GM19397 (cell line): ENCODE results near the gene CAPN5.

Experiments used
- ATAC-seq: cut with Tn5 transposase; IDR thresholded peaks from one replicate; pipeline ENCODE4 v1.9.1; 2021; ENCODE audit warnings: mild to moderate bottlenecking, moderate library complexity; ENCODE audit not compliant: unreplicated experiment

The CAPN5 gene

GRCh38 chr11:77063861-77064260 is 2.9 kb upstream of the CAPN5 start:
- no peak for ATAC-seq

GRCh38 chr11:77064648-77065217 is 2.0 kb upstream of the CAPN5 start:
- ATAC-seq, result no peak

- ATAC-seq, result no peak
These were observed 918 bp upstream of the CAPN5 start for GRCh38 chr11:77065878-77066228.

- ATAC-seq, result no peak
These were observed 1.2 kb downstream of the CAPN5 start for GRCh38 chr11:77067861-77068443.

DNA sequence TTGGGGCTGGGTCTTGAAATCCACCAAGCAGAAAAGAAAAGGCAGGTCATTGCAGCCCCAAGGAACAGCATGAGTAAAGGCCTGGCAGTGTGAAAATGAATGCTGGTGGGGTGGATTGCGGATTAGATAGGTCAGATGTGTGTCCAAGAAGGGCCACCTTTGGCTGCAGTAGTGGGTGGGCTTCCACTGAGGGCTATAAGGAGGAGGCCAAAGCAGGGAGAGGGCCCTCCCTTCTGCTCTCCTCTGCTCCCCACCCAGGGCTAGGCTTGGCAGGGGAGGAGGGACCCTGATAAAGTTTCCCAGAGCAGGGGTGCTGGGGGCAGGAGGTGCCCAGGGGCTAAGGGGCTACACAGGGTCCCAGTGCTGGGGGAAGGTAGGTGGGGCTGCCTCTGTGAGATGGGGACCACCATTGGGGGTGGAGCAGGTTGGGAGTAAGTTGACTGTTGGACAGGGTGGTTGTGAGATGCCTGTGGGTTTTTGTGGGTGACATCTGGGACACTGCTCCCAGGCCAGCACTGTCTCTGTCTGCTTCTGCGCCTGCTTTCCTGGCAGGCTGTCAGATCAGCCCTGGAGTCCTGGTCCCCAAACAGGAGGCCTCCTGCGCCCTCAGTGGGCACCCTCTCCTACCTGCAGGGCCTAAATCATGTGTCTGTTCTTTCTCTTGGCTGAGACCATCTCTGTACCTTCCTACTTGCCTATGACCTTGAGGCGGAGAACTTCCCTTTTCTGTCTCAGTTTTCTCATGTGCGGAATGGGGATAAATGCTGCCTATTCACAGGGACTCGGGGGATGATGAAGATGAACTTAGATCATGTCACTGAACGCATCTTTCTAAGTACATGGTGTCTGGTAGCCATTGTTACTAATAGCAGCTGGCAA is 1.9 kb downstream of the CAPN5 start:
- no peak for ATAC-seq

DNA sequence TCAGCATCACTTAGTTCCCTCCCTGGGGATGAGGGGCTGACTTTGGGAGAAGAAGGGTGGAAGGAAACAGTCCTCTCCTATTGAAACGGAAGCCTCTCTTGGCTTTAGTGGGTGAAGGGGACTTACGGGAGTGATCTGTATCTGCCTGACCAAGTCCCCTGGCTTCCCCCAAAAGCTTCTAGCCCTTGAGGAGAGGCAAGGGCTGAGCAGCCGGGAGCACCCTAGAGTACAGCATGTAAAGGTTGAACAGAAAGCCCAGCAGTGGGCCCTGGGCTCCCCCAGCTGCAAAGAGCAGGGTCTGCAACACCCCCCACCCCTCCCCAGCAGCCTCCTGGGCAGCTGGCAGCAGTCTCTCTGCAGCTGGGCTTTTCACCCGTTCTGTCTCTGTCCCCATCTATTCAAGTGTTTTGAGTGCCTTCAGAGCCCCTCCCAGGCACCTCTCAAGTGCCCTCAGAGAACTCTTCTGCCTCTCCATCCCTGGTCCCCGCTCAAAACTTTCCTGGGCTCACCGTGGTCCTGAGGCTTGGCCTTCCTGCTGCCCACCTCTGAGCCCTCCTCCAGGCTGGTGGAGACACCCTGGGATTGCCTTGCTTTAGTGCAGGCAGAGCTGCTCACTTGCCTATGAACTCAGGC is 2.7 kb downstream of the CAPN5 start:
- no peak for ATAC-seq

DNA sequence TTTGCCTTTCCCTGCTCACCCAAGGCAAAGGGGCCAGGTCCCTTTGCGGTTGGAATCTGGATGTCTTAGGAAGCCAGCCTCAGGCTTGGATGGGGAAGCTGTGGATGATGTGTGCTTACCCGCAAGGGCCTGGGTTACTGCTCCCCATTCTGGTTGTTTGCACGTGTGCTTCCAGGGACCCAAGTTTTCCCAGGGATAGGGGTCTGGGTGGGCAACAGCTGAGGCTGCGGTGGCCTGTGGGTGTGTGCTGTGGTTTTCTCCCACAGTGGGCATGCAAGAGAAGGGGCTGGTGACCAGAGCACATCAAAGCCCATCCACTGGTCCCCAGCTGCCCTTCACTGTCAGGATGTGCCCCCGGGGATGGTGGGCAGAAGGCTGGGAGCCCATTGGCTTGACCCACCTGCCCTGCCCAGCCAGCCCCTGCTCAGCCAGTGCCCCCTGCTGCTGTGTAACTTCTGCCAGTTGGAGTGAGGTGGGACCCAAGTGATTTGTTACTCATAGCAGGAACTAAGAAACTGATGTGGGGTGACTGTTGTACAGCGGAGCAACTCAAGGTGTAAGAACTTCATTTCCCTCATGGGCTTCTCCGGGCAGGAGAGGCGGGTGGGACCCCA is 3.3 kb downstream of the CAPN5 start:
- no peak for ATAC-seq

- no peak for ATAC-seq
These were observed 4.3 kb downstream of the CAPN5 start for GRCh38 chr11:77071077-77071476.

DNA sequence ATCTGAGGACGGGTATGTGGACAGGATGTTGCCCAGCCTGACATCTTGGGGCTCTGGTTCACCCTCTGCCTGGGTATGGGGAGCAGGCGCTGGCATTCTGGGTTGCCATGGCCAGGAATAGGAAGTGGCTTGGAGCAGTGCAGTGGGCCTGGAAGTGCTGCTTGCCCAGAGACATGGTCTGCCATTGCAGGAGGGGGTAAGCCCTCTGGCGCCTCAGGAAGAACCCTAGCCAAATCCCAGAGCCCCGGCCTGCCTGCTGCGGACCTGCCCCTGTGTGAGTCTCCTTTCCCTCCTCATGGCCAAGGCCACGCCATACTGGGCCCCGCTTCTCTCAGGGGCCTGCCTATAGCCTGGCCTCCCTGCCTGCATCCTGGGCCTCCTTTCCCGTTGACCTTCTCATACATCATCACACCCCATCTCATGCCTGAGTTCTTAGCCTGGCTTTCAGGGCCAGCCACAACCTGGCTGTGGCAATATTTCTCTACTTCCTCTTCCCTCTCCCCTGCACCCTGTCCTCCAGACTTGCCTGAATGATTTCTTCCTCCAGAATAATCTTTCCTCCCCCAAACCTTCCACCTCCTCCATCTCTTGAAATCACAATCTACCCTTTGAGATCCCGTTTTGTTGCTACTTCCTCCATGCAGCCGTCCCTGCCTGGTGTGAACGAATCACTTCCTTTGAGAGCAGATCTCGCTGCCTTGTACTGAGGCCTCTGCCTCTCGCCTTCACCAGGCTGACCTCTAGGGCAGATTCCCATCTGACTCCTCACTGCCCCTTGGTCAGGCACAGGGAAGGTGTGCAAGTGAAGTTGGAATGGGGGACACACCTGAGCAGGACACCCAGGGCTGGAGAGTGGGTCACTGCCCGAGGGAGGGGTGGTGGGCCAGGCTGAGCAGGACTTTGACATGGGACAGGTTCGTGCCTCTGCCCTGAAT is 5.2 kb downstream of the CAPN5 start:
- ATAC-seq, result no peak

- no peak for ATAC-seq
These were observed 6.1 kb downstream of the CAPN5 start for GRCh38 chr11:77072851-77073327.

DNA sequence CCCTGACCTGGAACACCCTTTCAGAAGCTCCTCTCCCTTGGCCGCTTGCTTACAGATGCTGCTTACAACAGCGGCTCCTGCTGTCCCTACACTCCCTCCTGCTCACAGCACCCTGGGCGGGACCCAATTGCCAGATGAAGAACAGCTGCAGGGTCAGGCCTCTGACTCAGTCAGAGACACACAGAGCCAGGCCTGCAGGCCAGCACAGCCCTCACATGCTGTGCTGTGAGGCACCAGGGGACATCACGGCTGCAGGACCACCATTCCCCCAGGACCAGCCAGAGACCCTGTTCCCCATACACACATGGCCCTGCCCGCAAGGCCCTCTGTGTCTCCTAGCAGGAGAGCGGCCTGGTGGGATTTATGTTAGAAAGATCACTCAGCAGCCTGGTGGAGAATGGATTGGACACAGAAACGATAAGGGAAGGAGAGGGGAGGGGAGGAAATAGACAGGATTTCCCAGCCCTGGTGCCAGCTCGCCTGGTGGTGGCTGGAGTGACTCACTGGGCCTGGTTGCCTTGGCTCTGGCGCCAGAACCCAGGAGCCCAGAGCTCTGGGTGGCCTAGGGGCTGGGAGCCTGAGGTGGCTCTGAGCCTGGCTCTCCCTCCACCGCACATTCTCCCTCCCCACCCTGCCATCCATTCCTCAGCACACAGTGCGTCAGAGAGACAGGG is 6.7 kb downstream of the CAPN5 start:
- no peak for ATAC-seq

GRCh38 chr11:77074205-77074604 is 7.4 kb downstream of the CAPN5 start:
- no peak for ATAC-seq

DNA sequence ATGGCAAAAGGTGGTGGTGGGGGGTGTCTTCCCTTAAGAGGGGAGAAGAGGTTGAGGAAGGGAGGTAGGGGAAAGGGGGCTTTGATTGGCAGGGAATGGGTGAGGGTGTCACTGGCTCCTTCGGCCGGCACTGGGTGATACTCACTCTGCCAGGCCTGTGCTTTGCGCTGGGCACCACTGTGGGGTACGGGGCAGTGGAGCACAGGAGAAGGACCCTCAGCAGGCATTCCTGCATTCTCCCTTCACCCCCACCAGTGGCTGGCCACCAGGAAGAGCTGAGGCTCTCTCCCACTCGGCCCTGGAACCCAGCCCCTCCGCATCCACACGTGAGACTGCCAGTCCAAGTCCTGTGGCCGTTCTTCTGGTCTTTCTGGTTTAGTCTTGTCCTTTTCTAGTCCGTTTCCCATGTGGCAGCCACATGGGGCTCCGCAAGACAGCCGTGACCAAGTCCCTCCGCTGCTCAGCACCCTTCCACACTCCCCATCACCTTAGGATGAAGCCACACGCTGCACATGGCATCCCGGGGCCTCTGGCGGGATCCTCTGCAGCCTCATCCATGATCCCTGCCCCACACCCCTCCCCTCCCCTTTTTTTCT is 8.0 kb downstream of the CAPN5 start:
- no peak for ATAC-seq

GRCh38 chr11:77075425-77075905 is 8.7 kb downstream of the CAPN5 start:
- ATAC-seq, result no peak

DNA sequence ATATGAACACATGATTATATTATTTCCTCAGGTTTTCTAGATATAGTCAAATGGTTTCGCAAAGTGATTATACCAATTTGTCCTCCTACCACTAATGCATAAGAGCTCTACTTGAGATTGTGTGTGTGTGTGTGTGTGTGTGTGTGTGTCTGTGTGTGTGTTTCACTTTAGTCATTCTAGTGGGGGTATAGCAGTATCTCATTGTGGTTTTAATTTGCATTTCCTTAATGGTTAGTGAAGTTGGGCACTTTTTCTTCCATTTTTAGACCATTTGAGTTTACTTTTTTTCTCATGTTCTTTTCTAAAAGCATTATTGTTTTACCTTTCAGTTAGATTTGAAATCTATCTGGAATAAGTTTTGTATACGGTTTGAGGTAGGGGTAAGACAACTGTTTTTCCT is 12.9 kb downstream of the CAPN5 start:
- ATAC-seq, result no peak

GRCh38 chr11:77080643-77081210 is 14.0 kb downstream of the CAPN5 start:
- no peak for ATAC-seq

DNA sequence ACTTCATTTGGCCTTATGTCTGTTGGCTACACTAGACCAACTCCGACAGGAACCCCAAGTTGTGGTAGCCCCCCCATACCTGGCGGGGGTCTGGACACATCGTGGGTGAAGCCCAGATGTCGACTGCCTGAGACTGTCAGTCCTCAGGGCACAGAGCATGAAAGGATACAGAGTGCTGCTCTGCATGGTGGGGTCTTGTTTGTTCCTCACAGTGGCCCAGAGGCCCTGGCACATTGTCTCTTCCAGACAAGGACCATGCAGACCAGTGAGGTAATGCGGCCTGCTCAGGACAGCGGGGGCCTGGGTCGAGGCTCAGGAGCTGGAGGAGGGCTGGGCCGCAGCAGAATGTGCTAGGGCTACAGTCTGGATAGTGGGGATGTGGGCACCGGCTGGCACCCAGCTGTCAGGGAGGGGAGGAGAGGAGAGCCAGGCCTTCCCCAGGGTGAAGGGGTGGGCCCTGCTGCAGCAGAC is 14.6 kb downstream of the CAPN5 start:
- no peak for ATAC-seq

GRCh38 chr11:77081976-77082836 is 15.4 kb downstream of the CAPN5 start:
- ATAC-seq, result no peak
